Fibroblast of peridontal ligament (primary cell): ENCODE results near the gene ATP12A.
A peak's percentile ranks its signal among the peaks of the same experiment; 100 is the strongest.

ENCODE experiments used
- DNase-seq: peaks from one replicate; pipeline ENCODE4 v3.0.0-alpha.2; 2010; ENCODE audit errors: extremely low read depth

ATP12A gene

DNA sequence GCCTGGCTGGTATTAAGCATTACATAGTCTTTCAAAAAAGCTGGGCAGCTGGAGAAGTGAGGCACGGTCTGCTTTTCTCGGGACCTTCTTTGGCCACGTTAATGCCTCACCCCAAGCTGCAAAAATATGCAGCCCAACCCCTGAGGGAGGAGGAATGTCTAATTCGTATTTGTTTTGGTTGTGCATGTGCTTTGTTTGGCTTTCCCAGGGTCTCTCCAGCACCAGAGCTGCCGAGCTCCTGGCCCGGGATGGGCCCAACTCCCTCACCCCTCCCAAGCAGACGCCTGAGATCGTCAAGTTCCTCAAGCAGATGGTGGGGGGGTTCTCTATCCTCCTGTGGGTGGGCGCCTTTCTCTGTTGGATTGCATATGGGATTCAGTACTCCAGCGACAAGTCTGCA is 7.9 kb downstream of the ATP12A start:
- no peak for DNase-seq

DNA sequence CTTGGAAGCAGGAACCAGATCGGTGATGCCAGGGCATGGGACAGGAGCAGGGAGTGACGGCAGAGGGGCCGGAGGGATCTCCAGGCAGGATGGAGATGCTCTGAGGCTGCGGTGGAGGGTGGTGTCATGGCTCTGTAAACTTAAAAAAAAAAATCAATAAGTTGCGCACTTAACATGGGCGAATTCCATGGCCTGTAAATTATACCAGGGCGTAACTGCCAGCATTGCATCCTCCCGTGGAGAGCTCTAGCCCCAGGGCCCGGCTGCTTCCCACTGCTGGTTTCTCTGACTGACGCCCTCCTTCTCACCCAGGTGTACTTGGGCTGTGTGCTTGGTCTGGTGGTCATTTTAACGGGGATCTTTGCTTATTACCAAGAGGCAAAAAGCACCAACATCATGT is 8.7 kb downstream of the ATP12A start:
- no peak for DNase-seq

DNA sequence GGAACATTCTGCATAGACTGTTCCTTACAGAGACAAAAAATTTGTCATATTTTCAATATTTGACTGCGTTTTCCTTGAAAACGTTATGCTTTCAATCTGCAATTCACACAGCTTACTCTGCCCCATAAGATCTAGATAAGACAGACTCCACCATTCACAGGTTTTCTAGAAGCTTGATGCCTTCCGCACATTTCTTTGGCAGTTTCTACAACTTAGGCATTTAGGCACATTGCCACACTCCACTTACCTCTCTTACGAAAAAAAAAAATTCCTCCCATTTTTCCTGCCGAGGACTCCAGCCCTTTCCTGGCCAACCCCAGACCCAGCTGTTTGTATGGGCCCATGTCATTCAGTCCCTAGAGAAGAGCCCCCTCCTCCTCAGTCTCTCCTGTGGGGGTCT is 11.2 kb downstream of the ATP12A start:
- no peak for DNase-seq

DNA sequence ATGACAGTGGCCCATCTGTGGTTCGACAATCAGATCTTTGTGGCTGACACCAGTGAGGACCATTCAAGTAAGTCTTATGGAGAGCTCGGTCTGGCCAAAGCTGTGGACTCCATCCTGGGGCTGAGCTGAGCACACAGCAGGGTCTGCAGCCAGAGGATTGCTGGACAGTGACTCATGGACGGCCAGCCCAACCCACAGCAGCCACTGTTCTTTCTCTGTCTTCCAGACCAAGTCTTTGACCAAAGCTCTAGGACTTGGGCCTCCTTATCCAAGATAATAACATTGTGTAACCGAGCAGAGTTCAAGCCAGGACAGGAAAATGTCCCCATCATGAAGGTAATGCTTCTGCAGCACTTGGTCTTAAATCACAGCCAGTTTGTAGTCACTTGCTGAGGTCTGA is 12.4 kb downstream of the ATP12A start:
- DNase-seq = peak; percentile 3

DNA sequence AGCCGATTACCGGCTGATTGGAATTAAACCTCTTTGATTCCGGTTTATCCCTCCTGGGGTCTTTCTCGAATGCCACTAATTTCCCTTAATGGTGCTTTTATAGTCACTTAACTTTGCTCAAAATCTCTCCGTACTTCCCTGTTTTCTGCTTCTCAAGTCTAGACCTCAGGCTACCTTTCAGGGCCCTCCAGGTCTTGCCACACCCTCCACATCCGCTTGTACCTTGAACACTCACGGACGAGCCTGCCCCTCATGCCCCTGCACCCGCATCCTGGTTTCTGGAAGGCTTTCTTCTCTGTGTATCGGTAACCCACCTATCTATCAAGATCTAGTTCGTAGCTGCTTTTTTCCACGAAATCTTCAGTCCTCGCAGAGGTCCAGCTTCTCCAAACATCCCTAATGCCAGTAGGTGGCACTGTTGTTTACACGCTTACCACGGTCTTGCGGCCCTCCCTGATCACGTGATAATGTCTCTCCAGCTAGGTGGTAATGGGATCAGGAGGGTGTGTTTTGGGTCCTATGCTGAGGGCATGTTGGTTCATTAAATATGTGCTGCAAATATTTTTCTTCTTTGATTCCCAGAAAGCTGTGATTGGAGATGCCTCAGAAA is 13.8 kb downstream of the ATP12A start:
- DNase-seq = peak; percentile 18

DNA sequence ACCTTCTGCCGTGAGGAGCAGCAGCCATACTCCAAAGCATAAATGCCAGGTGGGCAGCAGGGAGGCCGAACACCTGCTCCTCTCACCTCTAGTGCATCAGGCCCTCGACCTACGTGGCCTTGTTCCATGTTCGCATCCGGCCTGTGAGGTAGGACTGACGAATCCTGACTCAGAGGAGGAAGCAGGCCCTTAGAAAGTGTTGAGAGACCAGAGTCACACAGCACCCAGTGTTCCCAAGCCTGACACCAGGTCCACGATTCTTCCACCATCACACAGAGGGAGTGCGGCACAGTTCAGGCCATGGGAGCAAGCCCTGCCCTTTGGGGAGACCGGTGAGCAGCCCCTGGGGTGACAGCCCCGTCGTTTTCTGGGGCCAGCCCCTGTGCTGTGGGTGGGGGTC is 14.7 kb downstream of the ATP12A start:
- no peak for DNase-seq

DNA sequence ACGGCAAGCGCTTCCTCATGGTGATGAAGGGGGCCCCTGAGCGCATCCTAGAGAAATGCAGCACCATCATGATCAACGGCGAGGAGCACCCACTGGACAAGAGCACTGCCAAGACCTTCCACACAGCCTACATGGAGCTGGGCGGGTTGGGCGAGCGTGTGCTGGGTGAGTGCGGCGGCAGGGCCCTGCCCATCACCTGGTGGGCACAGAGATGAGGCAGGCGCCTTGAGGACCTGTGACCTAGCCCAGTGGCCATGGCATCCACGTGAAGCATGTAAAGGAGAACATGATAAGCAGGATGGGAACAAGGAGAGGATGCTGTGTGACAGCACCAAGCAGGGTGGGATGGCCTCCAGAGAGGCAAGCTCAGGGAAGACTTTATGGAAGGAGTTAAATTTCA is 18.5 kb downstream of the ATP12A start:
- DNase-seq = no peak

DNA sequence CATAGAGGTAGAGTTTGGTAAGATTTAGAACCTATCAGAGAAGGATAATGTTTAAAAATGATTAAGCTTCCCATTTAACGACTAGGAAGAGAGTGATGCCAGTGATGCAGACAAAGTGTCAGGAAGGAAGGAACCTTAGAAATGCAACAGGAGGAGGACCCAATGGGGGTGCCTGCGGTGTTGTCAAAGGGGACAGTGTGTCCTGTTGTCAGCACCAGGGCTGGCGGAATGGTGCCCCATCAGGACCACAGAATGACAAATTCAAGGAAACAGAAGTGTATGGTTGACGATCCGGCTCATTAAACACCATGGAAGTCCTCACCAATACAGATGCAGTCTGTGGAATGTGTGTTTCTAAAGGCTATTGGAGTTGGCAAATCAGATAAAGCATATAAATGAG is 19.3 kb downstream of the ATP12A start:
- DNase-seq = no peak

DNA sequence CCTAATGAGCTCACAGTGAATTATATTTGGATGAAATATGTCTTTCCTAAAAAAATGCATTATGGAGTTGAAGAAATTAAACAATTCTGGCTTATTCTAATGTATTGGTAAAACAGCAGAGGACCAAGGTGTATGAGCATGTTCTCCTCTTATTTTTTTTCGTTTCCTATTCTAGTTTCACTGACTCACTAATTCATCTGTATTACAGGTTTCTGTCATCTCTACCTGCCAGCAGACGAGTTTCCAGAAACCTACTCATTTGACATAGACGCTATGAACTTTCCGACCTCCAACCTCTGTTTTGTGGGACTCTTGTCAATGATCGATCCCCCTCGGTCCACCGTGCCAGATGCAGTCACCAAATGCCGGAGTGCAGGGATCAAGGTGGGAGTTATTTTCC is 20.3 kb downstream of the ATP12A start:
- DNase-seq = no peak

DNA sequence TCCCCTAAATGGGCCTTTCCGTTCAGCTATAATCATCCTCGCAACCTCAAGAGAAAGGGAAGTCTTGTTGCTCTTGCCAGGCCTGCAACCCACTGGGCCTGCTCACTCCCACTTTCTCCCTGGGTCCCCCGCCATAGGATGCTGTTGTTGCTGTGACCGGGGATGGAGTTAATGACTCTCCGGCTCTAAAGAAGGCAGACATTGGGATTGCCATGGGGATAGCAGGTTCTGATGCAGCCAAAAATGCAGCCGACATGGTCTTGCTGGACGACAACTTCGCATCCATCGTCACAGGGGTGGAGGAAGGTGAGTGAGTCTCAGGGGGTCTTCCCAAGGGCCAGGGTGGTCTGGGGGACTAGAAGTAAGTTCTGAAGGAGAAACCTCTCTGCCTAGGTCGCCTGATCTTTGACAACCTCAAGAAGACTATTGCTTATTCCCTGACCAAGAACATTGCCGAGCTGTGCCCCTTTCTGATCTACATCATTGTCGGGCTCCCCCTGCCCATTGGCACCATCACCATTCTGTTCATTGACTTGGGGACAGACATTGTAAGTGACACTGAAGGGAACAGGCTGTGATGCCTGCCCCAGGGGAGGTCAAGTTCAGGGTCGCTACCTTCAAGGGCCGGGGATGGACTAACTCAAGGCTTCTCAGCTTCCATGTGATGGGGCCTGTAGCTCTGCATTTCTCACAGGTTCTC is 26.8 kb downstream of the ATP12A start:
- no peak for DNase-seq

DNA sequence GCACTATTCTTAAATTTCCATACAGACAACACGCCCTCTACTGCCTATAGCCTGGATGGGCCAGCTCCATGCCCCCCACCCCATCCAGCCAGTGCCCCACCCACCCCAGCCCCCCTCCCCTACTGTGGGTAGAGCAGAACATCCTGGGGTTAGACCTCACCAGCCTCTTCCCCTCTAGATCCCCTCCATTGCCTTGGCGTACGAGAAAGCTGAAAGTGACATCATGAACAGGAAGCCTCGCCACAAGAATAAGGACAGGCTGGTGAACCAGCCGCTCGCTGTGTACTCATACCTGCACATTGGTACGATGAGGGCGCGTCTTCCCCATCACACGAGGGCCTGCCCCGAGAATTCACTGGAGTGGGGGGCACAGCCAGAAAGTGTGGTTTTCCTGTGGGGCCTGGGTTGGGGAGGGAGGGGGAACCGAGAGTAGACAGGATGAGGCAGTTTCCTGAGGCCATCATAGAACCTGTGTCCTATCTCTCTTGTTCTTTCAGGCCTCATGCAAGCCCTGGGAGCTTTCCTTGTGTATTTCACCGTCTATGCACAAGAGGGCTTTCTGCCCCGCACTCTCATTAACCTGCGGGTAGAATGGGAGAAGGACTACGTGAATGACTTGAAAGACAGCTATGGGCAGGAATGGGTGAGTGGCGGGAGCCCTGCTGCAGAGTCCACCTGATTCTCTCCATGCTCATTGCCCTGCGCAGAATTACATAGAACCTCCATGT is 29.1 kb downstream of the ATP12A start:
- DNase-seq = no peak

DNA sequence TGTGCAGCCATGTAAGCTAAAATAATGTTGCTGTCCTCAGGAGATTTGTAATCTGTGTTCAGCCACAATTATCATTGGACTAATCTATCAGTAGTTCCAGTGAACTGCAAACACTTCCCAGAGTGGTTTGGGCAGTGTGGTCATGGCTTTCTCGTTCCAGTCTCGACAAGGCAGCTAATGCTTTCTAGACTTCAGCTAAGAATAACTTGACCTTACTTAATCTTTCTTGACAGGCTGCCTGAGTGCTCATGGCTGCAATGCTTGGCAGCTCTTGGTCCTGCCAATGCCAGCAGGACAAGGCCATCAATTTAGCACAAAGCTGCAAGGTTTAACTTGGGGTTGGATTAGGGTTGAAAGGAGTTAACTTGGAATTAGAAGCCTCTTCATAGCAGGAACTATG is 32.8 kb downstream of the ATP12A start:
- no peak for DNase-seq

DNA sequence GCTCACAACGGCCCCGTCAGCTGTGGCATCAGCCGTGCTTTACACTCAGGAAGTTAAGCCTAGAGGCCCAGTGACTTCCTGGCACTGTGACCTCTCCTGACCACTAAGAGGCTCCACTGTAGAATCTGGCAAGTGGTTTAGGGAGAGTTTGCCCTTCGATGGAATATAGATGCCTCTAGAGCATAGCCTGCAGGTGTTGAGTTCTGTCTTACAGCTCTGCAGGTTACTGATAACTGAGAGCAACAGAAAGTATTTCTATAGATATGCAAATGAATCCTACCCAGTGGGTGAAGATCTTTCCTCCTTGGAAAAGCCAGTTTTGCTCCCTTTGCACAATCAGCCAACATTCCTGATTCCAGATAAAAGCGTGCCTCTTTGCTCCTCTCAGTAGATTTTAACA is 35.8 kb downstream of the ATP12A start:
- DNase-seq = no peak

DNA sequence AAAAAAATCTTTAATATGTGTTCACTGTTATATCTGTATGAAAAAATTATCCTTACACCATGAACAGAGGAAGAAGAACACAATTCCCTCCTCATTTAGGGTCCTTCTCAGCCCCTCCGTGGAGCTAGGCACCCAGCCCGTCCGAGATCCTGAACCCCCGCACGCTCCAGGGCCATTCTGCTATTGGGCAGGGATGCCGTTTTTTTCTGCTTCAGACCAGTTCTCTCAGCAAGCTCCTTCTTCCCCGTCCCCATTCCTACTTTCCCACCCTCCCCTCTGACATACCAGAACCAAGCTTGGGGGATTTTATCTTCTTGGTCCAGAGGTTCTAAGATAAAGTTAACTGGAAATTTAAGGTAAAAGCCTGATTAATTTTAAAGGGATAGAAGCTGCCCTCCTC is 36.2 kb downstream of the ATP12A start:
- no peak for DNase-seq

DNA sequence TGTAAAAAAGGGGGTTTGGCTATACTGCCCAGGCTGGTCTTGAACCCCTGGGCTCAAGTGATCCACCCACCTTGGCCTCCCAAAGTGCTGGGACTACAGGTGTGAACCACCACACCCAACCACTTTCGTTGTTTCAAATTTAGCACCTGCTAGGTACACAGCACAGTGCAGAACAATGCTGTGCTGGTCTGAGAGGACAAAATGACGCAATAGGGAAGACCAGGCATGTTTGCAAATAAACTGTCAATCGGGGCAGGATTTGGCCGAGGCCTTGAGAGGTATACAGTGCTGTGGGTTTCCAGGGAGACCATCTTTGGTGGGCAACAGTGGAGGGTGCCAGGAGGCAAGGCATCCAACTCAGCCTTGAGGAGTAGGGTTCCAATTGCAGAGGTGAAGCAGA is 37.0 kb downstream of the ATP12A start:
- DNase-seq = no peak

DNA sequence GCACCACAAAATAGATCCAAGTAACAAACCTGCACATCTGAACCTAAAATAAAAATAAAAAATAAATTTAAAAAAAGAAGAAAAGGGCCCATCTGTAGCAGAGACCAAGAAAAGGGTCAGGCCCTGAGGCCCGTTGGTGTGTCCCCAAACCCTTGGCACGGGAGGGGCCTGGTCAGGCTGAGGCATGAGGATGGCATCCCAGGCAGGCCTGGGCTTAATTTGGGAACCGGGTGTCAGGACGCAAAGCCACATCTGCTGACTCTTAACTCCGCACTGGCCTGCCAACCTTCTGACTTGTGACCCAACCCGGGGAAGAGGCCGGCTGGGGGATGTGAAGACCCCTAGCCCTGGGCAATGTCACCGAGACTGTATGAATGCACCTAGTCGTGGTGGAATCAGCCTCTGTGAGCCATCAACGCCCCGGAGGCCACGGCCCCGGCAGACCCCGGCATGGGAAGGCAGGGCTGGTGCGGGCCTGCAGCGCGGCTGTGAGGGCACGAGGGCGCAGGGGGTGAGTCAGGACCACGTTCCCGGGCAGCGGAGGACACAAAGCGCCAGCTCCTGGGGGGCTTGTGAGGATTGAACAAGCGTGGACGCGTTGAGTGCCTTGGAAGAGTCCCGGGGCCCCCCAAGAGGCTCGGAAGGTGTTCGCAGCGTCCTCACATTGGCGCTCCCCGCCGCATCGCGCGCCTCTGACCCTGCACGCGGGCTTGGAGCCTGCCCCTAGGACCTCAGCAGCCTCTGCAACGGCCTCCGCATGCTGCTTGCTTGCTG is 38.2 kb downstream of the ATP12A start:
- DNase-seq = no peak

DNA sequence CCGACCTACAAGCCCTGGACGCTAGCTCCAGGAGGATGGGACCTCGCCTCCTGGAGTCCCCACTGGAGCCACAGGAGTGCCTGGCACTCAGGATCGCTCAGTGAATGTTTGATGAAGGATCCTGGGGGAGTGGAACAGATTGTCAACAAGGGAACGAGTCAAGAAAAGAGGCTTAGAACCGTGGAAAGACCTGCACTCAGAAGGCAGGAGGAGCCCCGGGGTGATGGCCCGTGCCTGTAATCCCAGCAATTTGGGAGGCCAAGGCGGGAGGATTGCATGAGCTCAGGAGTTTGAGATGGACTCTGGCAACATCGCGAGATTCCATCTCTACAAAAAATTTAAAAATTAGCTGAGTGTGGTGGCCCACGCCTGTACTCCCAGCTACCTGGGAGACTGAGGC is 38.9 kb downstream of the ATP12A start:
- DNase-seq = no peak

DNA sequence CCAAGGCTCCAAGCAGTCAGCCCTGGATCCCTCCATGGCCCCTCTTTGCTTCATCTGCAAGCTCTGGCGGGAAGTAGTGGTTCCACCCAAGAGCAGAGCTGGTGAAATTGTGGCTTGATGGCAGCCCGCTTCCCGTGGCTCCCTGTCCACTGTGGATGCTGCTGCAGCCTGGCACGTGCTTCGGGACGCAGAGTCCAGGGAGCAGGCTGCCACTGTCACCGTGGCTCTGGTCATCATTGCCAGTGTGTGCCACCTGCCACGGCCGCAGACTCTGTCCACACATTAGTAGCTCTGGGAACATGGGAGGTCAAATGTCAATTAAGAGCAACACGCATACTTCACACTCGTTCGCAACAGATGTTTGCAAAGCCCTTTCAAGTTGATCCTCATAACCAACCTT is 43.0 kb downstream of the ATP12A start:
- DNase-seq = no peak

DNA sequence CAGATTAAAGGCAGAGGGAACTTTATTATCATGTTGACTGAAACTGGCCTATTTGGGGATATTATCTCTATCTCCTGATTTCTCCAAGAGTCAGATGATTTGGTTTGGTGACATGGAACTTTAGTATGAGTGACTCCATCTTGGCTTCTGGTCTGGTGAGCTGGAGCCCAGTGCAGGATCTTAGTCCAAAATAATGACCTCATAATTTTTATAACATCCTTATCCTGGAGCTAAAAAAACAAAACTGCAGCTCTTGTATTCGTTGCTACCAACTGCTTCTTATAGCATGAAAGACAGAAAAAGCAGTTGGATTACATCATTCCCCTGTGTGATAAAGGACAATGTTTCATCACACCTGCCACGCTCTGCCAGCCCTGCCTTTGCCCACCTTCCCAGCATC is 44.5 kb downstream of the ATP12A start:
- no peak for DNase-seq

DNA sequence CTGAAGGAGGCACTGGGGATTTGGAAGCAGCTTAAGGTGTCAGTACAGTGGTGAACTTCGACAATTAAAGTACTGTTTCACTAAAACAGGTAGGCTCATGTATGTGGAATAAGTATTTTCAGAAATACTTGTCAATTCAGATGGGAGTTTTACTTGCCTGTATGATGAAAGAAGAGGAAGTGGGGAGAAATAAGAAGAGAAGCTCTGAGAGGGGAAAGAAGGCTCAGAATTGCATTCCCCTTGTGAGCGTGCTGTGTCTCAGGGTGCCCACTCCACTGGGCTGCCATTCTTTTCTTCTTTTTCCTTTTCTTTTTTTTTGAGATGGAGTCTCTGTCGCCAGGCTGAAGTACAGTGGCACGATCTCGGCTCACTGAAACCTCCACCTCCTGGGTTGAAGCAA is 45.2 kb downstream of the ATP12A start:
- no peak for DNase-seq

DNA sequence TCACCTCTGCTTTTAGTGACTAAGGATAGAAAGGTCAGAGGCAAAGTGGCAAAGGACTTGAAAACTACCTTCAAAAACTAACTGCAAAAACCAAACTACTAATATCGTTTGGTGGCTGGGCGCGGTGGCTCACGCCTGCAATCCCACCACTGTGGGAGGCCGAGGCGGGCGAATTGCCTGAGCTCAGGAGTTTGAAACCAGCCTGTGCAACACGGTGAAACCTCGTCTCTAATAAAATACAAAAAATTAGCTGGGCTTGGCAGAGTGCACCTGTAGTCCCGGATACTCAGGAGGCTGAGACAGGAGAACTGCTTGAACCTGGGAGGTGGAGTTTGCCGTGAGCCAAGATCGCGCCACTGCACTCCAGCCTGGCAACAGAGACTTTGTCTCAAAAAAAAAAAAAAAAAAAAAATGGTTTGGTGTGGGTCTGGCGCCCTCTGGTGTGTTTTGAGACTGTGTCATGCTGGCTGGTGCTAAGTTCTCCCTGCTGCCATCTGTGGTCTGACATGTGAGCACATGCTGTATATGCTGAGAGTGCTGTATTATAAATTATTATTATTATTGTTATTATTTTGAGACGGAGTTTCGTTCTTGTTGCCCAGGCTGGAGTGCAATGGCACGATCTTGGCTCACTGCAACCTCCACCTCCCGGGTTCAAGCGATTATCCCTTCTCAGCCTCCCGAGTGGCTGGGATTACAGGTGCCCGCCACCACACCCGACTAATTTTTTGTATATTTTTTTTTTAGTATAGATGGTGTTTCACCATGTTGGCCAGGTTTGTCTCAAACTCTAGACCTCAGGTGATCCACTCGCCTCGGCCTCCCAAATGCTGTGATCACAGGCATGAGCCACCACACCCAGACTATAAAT is 47.8 kb downstream of the ATP12A start:
- peak; percentile 87 for DNase-seq
